Activated T-cell treated with anti-CD3 and anti-CD28 coated beads, Interleukin-2, amount 50 U/mL, for 72 hours (primary cell): ENCODE results near the gene FGF9. TPM values are rescaled to one million over a fixed set of nuclear protein-coding genes. Genes with fewer than 3 reads are reported as not detected.
A peak's percentile ranks its signal among the peaks of the same experiment; 100 is the strongest.

Source experiments
- ATAC-seq, 2 donors: fragments of 150-1000 bp; cut with Tn5 transposase; replicated peaks in 1 of 2; 2 replicates each; pipeline ENCODE4 v1.10.0; 2021; ENCODE audit warnings: moderate library complexity in 2 of 2, mild to moderate bottlenecking in 1 of 2
- DNase-seq, 2 donors: peaks; one replicate each; pipeline ENCODE4 v3.0.0; 2021 to 2022; ENCODE audit warnings: mixed read lengths in 1 of 2
- H3K27ac Mint-ChIP-seq: one replicate; pipeline ENCODE4 v1.8.0; 2022; ENCODE audit warnings: mild to moderate bottlenecking, moderate library complexity, mixed read lengths
- H3K27me3 Mint-ChIP-seq: one replicate; pipeline ENCODE4 v1.8.0; 2022; ENCODE audit warnings: low read depth, mixed read lengths
- H3K36me3 Mint-ChIP-seq, 2 donors: one replicate each; pipeline ENCODE4 v1.8.0; 2022; ENCODE audit warnings: mixed read lengths in 2 of 2, mild to moderate bottlenecking in 1 of 2; ENCODE audit not compliant: insufficient read depth in 2 of 2
- H3K4me1 Mint-ChIP-seq: one replicate; pipeline ENCODE4 v1.8.0; 2022; ENCODE audit warnings: low read depth, mixed read lengths
- H3K4me3 Mint-ChIP-seq, 2 donors: one replicate each; pipeline ENCODE4 v1.8.0; 2022; ENCODE audit warnings: mild to moderate bottlenecking in 2 of 2, mixed read lengths in 2 of 2, moderate library complexity in 2 of 2
- H3K9me3 Mint-ChIP-seq, 2 donors: one replicate each; pipeline ENCODE4 v1.8.0; 2022; ENCODE audit warnings: mixed read lengths in 2 of 2
- total RNA-seq, 2 donors: library from RNA; stranded (reverse); gene quantifications; one replicate each; pipeline ENCODE4 v1.2.3, GENCODE V29; 2022

Gene FGF9
- total RNA-seq, 2 donors from 2014 or later: 0.46 to 0.67 TPM

- H3K4me3 Mint-ChIP-seq: no peak overlapping the region
- ATAC-seq (peak; percentile 20 to 48), DNase-seq (no peak)
- peaks cover 20% of the 10 kb centered on the region for H3K27me3 Mint-ChIP-seq
- no peaks in the 10 kb centered on the region for H3K36me3 Mint-ChIP-seq
- no peaks in the 10 kb centered on the region for H3K9me3 Mint-ChIP-seq
- H3K4me1 Mint-ChIP-seq: peaks cover 25% of the 10 kb centered on the region
- H3K27ac Mint-ChIP-seq: no peak overlapping the region
Measured at GRCh38 chr13:21683034-21683733, 12.3 kb downstream of the FGF9 start.

- Mint-ChIP-seq H3K27me3 (peaks cover 20% of the 10 kb centered on the region), H3K4me3 (no peak overlapping the region), H3K27ac (no peak overlapping the region), H3K36me3 (no peaks in the 10 kb centered on the region), H3K4me1 (peaks cover 25% of the 10 kb centered on the region), H3K9me3 (no peaks in the 10 kb centered on the region)
- ATAC-seq: no peak
- no peak for DNase-seq
Measured at GRCh38 chr13:21684576-21684975, 13.7 kb downstream of the FGF9 start.

DNA sequence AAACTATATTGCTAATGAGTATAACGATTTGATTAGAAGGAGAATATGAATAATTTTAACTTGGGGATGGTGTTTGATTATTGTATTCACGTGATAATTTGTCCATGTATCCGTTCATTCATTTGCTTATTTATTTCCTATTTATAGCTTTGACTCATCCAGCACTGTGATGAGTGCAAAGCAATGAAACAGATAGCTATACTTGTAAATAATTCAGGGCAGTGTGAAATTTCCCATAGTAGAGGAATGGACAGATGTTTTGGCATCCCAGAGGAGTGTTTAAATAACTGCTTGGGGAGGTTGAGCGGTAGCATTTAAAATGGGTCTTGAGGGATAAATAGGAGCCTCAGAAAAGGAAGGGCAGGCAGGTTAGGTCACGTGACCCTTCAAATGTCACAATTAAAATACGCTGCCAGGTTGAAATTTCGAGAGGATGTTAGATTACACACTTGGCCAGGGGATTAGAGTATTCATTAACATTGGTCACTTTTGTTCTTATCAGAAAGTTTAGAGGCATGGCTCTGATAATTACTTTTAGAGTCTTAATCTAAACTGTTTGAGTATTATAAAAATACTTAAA, 14.7 kb downstream of the FGF9 start:
- DNase-seq: no peak
- no peak overlapping the region for H3K27ac Mint-ChIP-seq
- peaks cover 20% of the 10 kb centered on the region for H3K27me3 Mint-ChIP-seq
- no peak for ATAC-seq
- H3K36me3 Mint-ChIP-seq: no peaks in the 10 kb centered on the region
- peaks cover 25% of the 10 kb centered on the region for H3K4me1 Mint-ChIP-seq
- H3K4me3 Mint-ChIP-seq: no peak overlapping the region
- H3K9me3 Mint-ChIP-seq: no peaks in the 10 kb centered on the region

- no peak overlapping the region for H3K27ac Mint-ChIP-seq
- peak; percentile 96 to 97 for ATAC-seq
- H3K4me3 Mint-ChIP-seq: no peak overlapping the region
- peaks cover 25% of the 10 kb centered on the region for H3K4me1 Mint-ChIP-seq
- H3K27me3 Mint-ChIP-seq: peaks cover 20% of the 10 kb centered on the region
- peak; percentile 41 to 42 for DNase-seq
- H3K36me3 Mint-ChIP-seq: no peaks in the 10 kb centered on the region
- H3K9me3 Mint-ChIP-seq: no peaks in the 10 kb centered on the region
Measured at GRCh38 chr13:21686751-21687391, 16.0 kb downstream of the FGF9 start.

GRCh38 chr13:21688056-21688455, 17.2 kb downstream of the FGF9 start:
- peaks cover 25% of the 10 kb centered on the region for H3K4me1 Mint-ChIP-seq
- no peak overlapping the region for H3K27ac Mint-ChIP-seq
- no peak for ATAC-seq
- peaks cover 20% of the 10 kb centered on the region for H3K27me3 Mint-ChIP-seq
- no peaks in the 10 kb centered on the region for H3K36me3 Mint-ChIP-seq
- H3K4me3 Mint-ChIP-seq: no peak overlapping the region
- no peak for DNase-seq
- no peaks in the 10 kb centered on the region for H3K9me3 Mint-ChIP-seq

GRCh38 chr13:21689097-21689496, 18.2 kb downstream of the FGF9 start:
- Mint-ChIP-seq H3K9me3 (no peaks in the 10 kb centered on the region), H3K4me1 (peaks cover 22% of the 10 kb centered on the region), H3K27ac (no peak overlapping the region), H3K4me3 (no peak overlapping the region), H3K36me3 (no peaks in the 10 kb centered on the region), H3K27me3 (peaks cover 15% of the 10 kb centered on the region)
- no peak for DNase-seq
- ATAC-seq: no peak

DNA sequence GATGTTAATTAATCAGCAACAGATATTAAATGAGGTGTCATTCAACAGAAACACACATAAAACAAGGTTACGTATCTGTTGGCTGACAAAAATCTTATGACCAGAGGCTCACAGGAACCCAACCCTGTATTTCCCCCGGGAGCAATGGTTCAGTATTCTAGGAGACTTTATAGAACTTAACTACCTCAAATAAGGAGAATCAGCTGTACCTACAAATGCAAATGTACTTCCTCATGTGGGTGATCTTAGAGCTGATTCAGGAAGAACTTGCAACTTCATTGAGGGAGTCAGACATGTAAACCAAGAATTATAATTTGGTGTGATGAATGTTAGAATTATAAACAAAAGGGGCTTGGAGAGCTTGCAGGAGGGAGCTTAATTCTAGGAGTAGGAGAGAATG, 20.1 kb downstream of the FGF9 start:
- DNase-seq (no peak), ATAC-seq (no peak)
- H3K9me3 Mint-ChIP-seq: no peaks in the 10 kb centered on the region
- H3K27ac Mint-ChIP-seq: no peak overlapping the region
- no peak overlapping the region for H3K4me3 Mint-ChIP-seq
- H3K4me1 Mint-ChIP-seq: peaks cover 19% of the 10 kb centered on the region
- no peaks in the 10 kb centered on the region for H3K36me3 Mint-ChIP-seq
- no peaks in the 10 kb centered on the region for H3K27me3 Mint-ChIP-seq

DNA sequence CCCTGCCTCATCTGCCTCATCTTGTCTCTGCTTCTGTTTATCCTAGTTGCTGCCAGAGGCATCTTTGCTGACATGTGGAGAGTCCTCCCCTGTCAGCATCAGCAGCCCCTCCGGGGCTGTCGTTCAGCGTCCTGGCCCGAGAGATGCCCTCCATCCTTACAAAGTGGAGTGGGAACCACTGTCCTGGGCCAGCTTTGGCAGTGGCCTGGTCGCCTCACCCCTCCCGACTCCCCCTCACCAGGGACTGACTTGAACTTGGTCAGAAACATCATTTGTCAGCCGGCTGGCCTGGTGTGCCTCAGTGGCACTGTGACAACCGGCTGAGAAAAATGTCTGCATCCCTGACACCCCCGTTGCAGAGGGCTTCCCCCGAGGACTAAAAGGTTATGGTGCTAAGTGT, 20.6 kb downstream of the FGF9 start:
- DNase-seq (no peak), ATAC-seq (no peak)
- no peaks in the 10 kb centered on the region for H3K9me3 Mint-ChIP-seq
- no peaks in the 10 kb centered on the region for H3K36me3 Mint-ChIP-seq
- no peak overlapping the region for H3K4me3 Mint-ChIP-seq
- H3K4me1 Mint-ChIP-seq: peaks cover 14% of the 10 kb centered on the region
- no peaks in the 10 kb centered on the region for H3K27me3 Mint-ChIP-seq
- no peak overlapping the region for H3K27ac Mint-ChIP-seq

DNA sequence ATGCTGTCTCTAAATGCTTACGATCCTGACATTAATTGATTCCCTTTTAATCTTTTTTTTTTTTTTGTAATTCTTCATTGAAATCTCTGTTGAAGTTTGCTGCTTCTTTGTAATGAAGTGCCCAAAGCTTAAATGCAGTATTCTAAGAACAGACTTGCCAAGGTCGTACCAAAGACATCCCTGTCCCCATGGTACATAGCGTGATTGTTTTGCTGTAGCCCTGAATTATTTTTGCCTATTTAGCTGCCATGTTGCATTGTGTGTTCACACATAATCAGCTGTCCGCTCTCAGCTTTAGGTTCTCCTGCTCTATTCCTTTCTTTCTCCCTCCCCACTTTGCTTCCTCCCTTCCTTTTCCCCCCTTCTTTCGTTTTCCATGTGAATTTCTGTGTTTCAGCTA, 21.1 kb downstream of the FGF9 start:
- H3K4me1 Mint-ChIP-seq: peaks cover 9% of the 10 kb centered on the region
- H3K4me3 Mint-ChIP-seq: no peak overlapping the region
- H3K36me3 Mint-ChIP-seq: no peaks in the 10 kb centered on the region
- DNase-seq: no peak
- ATAC-seq: no peak
- no peak overlapping the region for H3K27ac Mint-ChIP-seq
- no peaks in the 10 kb centered on the region for H3K9me3 Mint-ChIP-seq
- no peaks in the 10 kb centered on the region for H3K27me3 Mint-ChIP-seq

DNA sequence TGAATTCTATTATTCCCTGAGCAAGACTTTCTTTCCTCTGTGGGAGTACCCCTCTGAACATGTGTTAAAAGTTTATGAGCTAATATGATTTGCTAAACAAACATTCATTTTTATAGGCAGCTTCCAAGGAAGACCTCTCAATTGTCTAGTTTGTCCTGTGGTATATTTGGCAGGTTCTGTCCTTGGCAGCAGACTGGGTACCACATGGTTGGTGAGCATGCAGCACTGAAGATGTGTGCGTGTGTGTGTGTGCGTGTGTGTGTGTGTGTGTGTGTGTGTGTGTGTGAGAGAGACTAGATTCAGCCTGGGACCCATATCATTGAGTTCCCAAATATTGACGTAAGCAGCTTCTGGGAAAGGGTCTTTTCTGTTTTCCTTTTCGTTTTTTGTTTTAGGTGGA, 24.0 kb downstream of the FGF9 start:
- ATAC-seq (no peak), DNase-seq (no peak)
- no peaks in the 10 kb centered on the region for H3K36me3 Mint-ChIP-seq
- no peaks in the 10 kb centered on the region for H3K27me3 Mint-ChIP-seq
- no peak overlapping the region for H3K4me3 Mint-ChIP-seq
- H3K4me1 Mint-ChIP-seq: no peaks in the 10 kb centered on the region
- H3K9me3 Mint-ChIP-seq: no peaks in the 10 kb centered on the region
- no peak overlapping the region for H3K27ac Mint-ChIP-seq

DNA sequence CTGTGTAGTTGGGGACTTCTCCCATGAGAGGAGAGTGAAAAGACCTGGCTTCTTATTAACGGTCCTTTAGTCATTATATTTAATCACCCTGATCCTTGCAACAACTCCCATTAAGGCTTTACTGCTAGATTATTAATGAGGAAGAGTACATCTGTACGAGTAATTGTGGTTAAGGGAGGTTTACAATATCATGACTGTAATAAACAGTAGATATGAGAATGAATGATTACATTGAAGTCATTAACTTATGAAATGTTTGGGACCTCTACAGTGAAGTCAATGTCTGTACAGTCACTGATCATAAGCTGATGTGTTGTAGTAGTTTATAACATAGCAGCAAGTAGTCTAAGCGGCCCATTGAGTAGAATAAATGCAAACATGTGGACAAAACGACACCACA, 24.7 kb downstream of the FGF9 start:
- no peak for DNase-seq
- ATAC-seq: no peak
- Mint-ChIP-seq H3K4me3 (no peak overlapping the region), H3K27ac (no peak overlapping the region), H3K36me3 (no peaks in the 10 kb centered on the region), H3K27me3 (no peaks in the 10 kb centered on the region), H3K9me3 (no peaks in the 10 kb centered on the region), H3K4me1 (no peaks in the 10 kb centered on the region)

DNA sequence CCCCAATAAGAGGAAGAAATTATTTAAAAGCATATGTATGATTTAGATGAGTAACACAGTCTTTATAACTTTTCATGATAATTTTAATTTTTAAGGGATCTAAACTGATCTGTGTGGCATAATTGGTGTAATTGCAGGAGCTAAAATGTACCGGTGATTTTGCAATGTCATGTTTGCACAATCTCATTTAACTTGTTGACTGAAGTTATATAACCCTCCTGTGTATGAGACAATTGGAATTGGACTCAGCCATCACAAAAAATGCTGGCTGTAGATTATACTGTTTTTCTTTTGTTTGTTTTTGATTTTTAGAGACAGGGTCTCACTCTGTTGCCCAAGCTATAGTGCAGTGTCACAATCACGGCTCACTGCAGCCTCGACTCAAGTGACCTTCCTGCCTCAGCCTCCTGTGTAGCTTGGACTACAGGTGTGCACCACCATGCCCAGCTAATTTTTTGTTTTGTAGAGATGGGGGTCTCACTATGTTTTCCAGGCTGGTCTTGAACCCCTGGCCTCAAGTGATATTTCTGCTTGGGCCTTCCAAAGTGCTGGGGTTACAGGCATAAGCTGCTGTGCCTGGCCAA, 26.1 kb downstream of the FGF9 start:
- no peaks in the 10 kb centered on the region for H3K4me1 Mint-ChIP-seq
- no peaks in the 10 kb centered on the region for H3K27me3 Mint-ChIP-seq
- no peak for ATAC-seq
- no peaks in the 10 kb centered on the region for H3K9me3 Mint-ChIP-seq
- H3K27ac Mint-ChIP-seq: no peak overlapping the region
- H3K36me3 Mint-ChIP-seq: no peaks in the 10 kb centered on the region
- no peak for DNase-seq
- no peak overlapping the region for H3K4me3 Mint-ChIP-seq

DNA sequence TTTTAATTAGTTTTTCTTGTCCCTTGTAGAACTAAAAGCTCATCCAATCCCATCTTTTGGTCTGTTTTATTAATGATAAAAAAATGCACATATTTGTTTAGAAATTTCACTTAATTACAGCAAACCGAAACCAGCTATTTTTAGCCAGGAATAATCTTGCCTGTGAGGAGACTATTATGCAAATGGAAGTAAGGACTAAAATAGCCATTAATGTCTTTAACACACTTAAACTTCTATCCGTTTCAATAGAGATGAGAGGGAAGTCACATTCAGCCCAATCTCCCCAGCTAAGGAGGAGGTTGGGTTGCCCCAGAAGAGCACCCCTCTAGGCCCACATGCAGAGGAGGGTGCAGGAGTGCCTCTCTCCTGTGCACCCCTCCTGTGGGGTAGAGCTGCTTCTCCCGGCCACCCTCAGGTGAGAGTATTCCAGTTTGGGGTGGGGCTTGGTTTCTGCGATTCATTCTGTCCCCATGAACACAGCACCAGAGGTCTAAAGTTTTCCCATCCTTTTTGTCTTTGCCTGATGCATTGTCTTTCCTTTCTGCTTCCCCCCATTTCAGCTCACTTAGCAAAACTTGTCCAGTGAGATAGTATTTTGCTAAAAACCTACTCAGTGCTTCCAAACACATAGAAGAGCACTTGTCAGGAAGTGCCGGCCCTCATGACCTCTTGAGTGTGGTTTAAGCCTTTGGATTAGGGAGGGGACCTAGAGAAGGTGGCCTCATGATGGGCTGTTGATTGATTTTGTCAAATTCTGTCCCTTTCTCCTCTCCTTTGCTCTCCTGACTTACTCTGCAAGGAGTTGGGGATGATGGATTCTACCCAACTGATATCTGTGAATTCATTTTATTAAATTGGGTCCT, 28.2 kb downstream of the FGF9 start:
- H3K9me3 Mint-ChIP-seq: no peaks in the 10 kb centered on the region
- H3K27ac Mint-ChIP-seq: no peak overlapping the region
- H3K27me3 Mint-ChIP-seq: no peaks in the 10 kb centered on the region
- DNase-seq (no peak), ATAC-seq (no peak)
- no peak overlapping the region for H3K4me3 Mint-ChIP-seq
- H3K4me1 Mint-ChIP-seq: no peaks in the 10 kb centered on the region
- no peaks in the 10 kb centered on the region for H3K36me3 Mint-ChIP-seq
